H1 (cell line): ENCODE results near the gene PRSS22. TPM values are rescaled to one million over a fixed set of nuclear protein-coding genes. Genes with fewer than 3 reads are reported as not detected.

Source experiments
- polyA plus RNA-seq, 7 experiments: library from polyadenylated mRNA; depleted of rRNA in 3 of 7; stranded (reverse) in 5 of 7; unstranded in 2 of 7; fragments of >200 nt in 5 of 7; fragments of 200-250 nt in 2 of 7; gene quantifications; 1 replicate in 5 of 7; 2 replicates in 1 of 7; 4 replicates in 1 of 7; pipeline versions ENCODE4 v1.2.1 to v1.2.3, GENCODE V29; 2011 to 2013; ENCODE audit warnings: missing spikeins in 2 of 7, mixed read lengths in 2 of 7
- total RNA-seq: library from RNA; stranded (reverse); fragmentation: NEBNext Ultra II Directional; extraction: Animal tissue kit (Norgen Biotek cat#: 25700); gene quantifications from 2 replicates; pipeline ENCODE4 v1.2.1, GENCODE V29; 2021

Gene PRSS22
- total and polyA plus RNA-seq, 2 of the 8 experiments (the other 6 are each of a cell fraction or from before 2014, with no cell fraction given): 4.0 to 4.4 TPM

Other genes starting within 250 kb of the PRSS22 start
- 24.8 and 26.6 TPM in 2 replicates for gene KCTD5, start 175.6 kb downstream of the PRSS22 start, total RNA-seq
- gene KCTD5, start 175.6 kb downstream of the PRSS22 start, polyA plus RNA-seq (2011; rRNA removed): 31.8 and 46.8 TPM in 2 replicates
- 1.3 and 2.2 TPM in 2 replicates for gene PRSS27, start 137.9 kb downstream of the PRSS22 start, total RNA-seq
- gene PRSS27, start 137.9 kb downstream of the PRSS22 start, polyA plus RNA-seq (2011; rRNA removed): 7.5 and 10.5 TPM in 2 replicates
- gene SRRM2, start 105.5 kb downstream of the PRSS22 start, total RNA-seq: 563 and 579 TPM in 2 replicates
- 300 and 654 TPM in 2 replicates for gene SRRM2, start 105.5 kb downstream of the PRSS22 start, polyA plus RNA-seq (2011; rRNA removed)
- gene ELOB, start 80.9 kb downstream of the PRSS22 start, total RNA-seq: 237 and 248 TPM in 2 replicates
- gene ELOB, start 80.9 kb downstream of the PRSS22 start, polyA plus RNA-seq (2011; rRNA removed): 1,357 and 1,702 TPM in 2 replicates
- gene PRSS33, start 70.6 kb downstream of the PRSS22 start, total RNA-seq: not detected in 2 replicates
- 0.09 and 0.17 TPM in 2 replicates for gene PRSS33, start 70.6 kb downstream of the PRSS22 start, polyA plus RNA-seq (2011; rRNA removed)
- gene PRSS41, start 59.7 kb downstream of the PRSS22 start, total RNA-seq: not detected in 2 replicates
- not detected in 2 replicates for gene PRSS41, start 59.7 kb downstream of the PRSS22 start, polyA plus RNA-seq (2011; rRNA removed)
- 1.0 and 2.7 TPM in 2 replicates for gene PRSS21, start 40.9 kb downstream of the PRSS22 start, total RNA-seq
- 0.76 and 1.4 TPM in 2 replicates for gene PRSS21, start 40.9 kb downstream of the PRSS22 start, polyA plus RNA-seq (2011; rRNA removed)
- not detected in 2 replicates for gene ZG16B, start 27.9 kb downstream of the PRSS22 start, total RNA-seq
- 0.11 TPM in 1 of 2 replicates, not detected in the other for gene ZG16B, start 27.9 kb downstream of the PRSS22 start, polyA plus RNA-seq (2011; rRNA removed)
- 16.4 and 20.2 TPM in 2 replicates for gene FLYWCH2, start 25.0 kb upstream of the PRSS22 start, total RNA-seq
- gene FLYWCH2, start 25.0 kb upstream of the PRSS22 start, polyA plus RNA-seq (2011; rRNA removed): 30.7 and 43.8 TPM in 2 replicates
- 23.1 and 23.5 TPM in 2 replicates for gene FLYWCH1, start 53.8 kb upstream of the PRSS22 start, total RNA-seq
- gene FLYWCH1, start 53.8 kb upstream of the PRSS22 start, polyA plus RNA-seq (2011; rRNA removed): 12.4 and 22.2 TPM in 2 replicates
- gene KREMEN2, start 106.1 kb upstream of the PRSS22 start, total RNA-seq: 6.6 and 7.8 TPM in 2 replicates
- gene KREMEN2, start 106.1 kb upstream of the PRSS22 start, polyA plus RNA-seq (2011; rRNA removed): 7.0 and 10.4 TPM in 2 replicates
- 28.2 and 28.8 TPM in 2 replicates for gene PAQR4, start 111.2 kb upstream of the PRSS22 start, total RNA-seq
- 34.6 and 52.8 TPM in 2 replicates for gene PAQR4, start 111.2 kb upstream of the PRSS22 start, polyA plus RNA-seq (2011; rRNA removed)
- gene PKMYT1, start 122.3 kb upstream of the PRSS22 start, total RNA-seq: 74.7 and 83.6 TPM in 2 replicates
- 85.2 and 180 TPM in 2 replicates for gene PKMYT1, start 122.3 kb upstream of the PRSS22 start, polyA plus RNA-seq (2011; rRNA removed)
- gene CLDN9, start 154.8 kb upstream of the PRSS22 start, total RNA-seq: 0.60 and 0.77 TPM in 2 replicates
- 0.89 and 2.2 TPM in 2 replicates for gene CLDN9, start 154.8 kb upstream of the PRSS22 start, polyA plus RNA-seq (2011; rRNA removed)
- gene CLDN6, start 160.0 kb upstream of the PRSS22 start, total RNA-seq: 747 and 793 TPM in 2 replicates
- 1,115 and 1,541 TPM in 2 replicates for gene CLDN6, start 160.0 kb upstream of the PRSS22 start, polyA plus RNA-seq (2011; rRNA removed)
- gene TNFRSF12A, start 162.2 kb upstream of the PRSS22 start, total RNA-seq: 77.0 and 81.0 TPM in 2 replicates
- 82.5 and 121 TPM in 2 replicates for gene TNFRSF12A, start 162.2 kb upstream of the PRSS22 start, polyA plus RNA-seq (2011; rRNA removed)
- 66.2 and 72.7 TPM in 2 replicates for gene HCFC1R1, start 165.8 kb upstream of the PRSS22 start, total RNA-seq
- 138 and 195 TPM in 2 replicates for gene HCFC1R1, start 165.8 kb upstream of the PRSS22 start, polyA plus RNA-seq (2011; rRNA removed)
- gene THOC6, start 165.9 kb upstream of the PRSS22 start, total RNA-seq: 78.5 and 82.9 TPM in 2 replicates
- 111 and 137 TPM in 2 replicates for gene THOC6, start 165.9 kb upstream of the PRSS22 start, polyA plus RNA-seq (2011; rRNA removed)
- gene BICDL2, start 178.8 kb upstream of the PRSS22 start, total RNA-seq: 14.3 and 15.9 TPM in 2 replicates
- 7.3 and 14.2 TPM in 2 replicates for gene BICDL2, start 178.8 kb upstream of the PRSS22 start, polyA plus RNA-seq (2011; rRNA removed)
- 23.9 and 26.7 TPM in 2 replicates for gene MMP25, start 188.4 kb upstream of the PRSS22 start, total RNA-seq
- gene MMP25, start 188.4 kb upstream of the PRSS22 start, polyA plus RNA-seq (2011; rRNA removed): 7.7 and 14.8 TPM in 2 replicates
- gene IL32, start 207.5 kb upstream of the PRSS22 start, total RNA-seq: 2.0 and 2.7 TPM in 2 replicates
- 4.3 and 5.0 TPM in 2 replicates for gene IL32, start 207.5 kb upstream of the PRSS22 start, polyA plus RNA-seq (2011; rRNA removed)
- 195 and 209 TPM in 2 replicates for gene ZSCAN10, start 241.1 kb upstream of the PRSS22 start, total RNA-seq
- 314 and 488 TPM in 2 replicates for gene ZSCAN10, start 241.1 kb upstream of the PRSS22 start, polyA plus RNA-seq (2011; rRNA removed)